H9 (cell line): ENCODE data around the gene RASA3. TPM values are rescaled to one million over a fixed set of nuclear protein-coding genes. Genes with fewer than 3 reads are reported as not detected.
A peak's percentile ranks its signal among the peaks of the same experiment; 100 is the strongest.

ENCODE experiments used
- DNase-seq: peaks from one replicate; pipeline ENCODE4 v3.0.0-alpha.2; 2017
- H2AFZ ChIP-seq: one replicate; pipeline ENCODE4 v1.6.1; 2013; ENCODE audit warnings: mild to moderate bottlenecking, low read length, control low read depth, moderate library complexity
- H2AK5ac ChIP-seq: 2 replicates; pipeline ENCODE4 v1.6.1; 2013; ENCODE audit warnings: low read length, control low read depth, mixed read lengths; ENCODE audit not compliant: insufficient read length
- H2BK120ac ChIP-seq: one replicate; pipeline ENCODE4 v1.6.1; 2013; ENCODE audit warnings: low read depth, mild to moderate bottlenecking, low read length, control low read depth, inconsistent platforms; ENCODE audit not compliant: poor library complexity, severe bottlenecking
- H2BK12ac ChIP-seq: 2 replicates; pipeline ENCODE4 v1.6.1; 2013; ENCODE audit warnings: low read length, control low read depth, mixed read lengths, low read depth; ENCODE audit not compliant: insufficient read length
- H2BK15ac ChIP-seq: 2 replicates; pipeline ENCODE4 v1.6.1; 2013; ENCODE audit warnings: low read depth, low read length, control low read depth
- H2BK20ac ChIP-seq: one replicate; pipeline ENCODE4 v1.6.1; 2013; ENCODE audit warnings: low read depth, mild to moderate bottlenecking, low read length, control low read depth, inconsistent platforms; ENCODE audit not compliant: poor library complexity, severe bottlenecking
- H2BK5ac ChIP-seq: 2 replicates; pipeline ENCODE4 v1.6.1; 2013; ENCODE audit warnings: low read length, control low read depth, mixed read lengths; ENCODE audit not compliant: insufficient read length
- H3K14ac ChIP-seq: 2 replicates; pipeline ENCODE4 v1.6.1; 2013; ENCODE audit warnings: low read length, control low read depth; ENCODE audit not compliant: insufficient read depth
- H3K18ac ChIP-seq: 2 replicates; pipeline ENCODE4 v1.6.1; 2013; ENCODE audit warnings: low read depth, mild to moderate bottlenecking, mixed read lengths, low read length, control low read depth; ENCODE audit not compliant: insufficient read length
- H3K23ac ChIP-seq: 2 replicates; pipeline ENCODE4 v1.6.1; 2013; ENCODE audit warnings: low read length, control low read depth, mixed read lengths, low read depth; ENCODE audit not compliant: insufficient read length
- H3K23me2 ChIP-seq: 2 replicates; pipeline ENCODE4 v1.6.1; 2013; ENCODE audit warnings: low read depth, mild to moderate bottlenecking, mixed read lengths, low read length, control low read depth; ENCODE audit not compliant: insufficient read length, poor library complexity, severe bottlenecking
- H3K27ac ChIP-seq: 2 replicates; pipeline ENCODE4 v1.5.1; 2013; ENCODE audit warnings: low read length, control low read depth, mixed read lengths, low read depth; ENCODE audit not compliant: insufficient read length
- H3K27me3 ChIP-seq: 2 replicates; pipeline ENCODE4 v1.6.1; 2013; ENCODE audit warnings: low read length, control low read depth, inconsistent platforms; ENCODE audit not compliant: insufficient read depth
- H3K4ac ChIP-seq: 2 replicates; pipeline ENCODE4 v1.6.1; 2013; ENCODE audit warnings: low read depth, mild to moderate bottlenecking, control low read depth, inconsistent platforms, low read length, moderate library complexity
- H3K4me1 ChIP-seq: 2 replicates; pipeline ENCODE4 v1.6.1; 2013; ENCODE audit warnings: low read length, control low read depth, inconsistent platforms; ENCODE audit not compliant: insufficient read depth
- H3K4me2 ChIP-seq: 2 replicates; pipeline ENCODE4 v1.6.1; 2013; ENCODE audit warnings: low read length, control low read depth, mixed read lengths; ENCODE audit not compliant: insufficient read length, insufficient read depth
- H3K56ac ChIP-seq: 2 replicates; pipeline ENCODE4 v1.6.1; 2013; ENCODE audit warnings: low read depth, mild to moderate bottlenecking, mixed read lengths, low read length, control low read depth; ENCODE audit not compliant: insufficient read length
- H3K79me1 ChIP-seq: 2 replicates; pipeline ENCODE4 v1.6.1; 2013; ENCODE audit warnings: low read depth, mild to moderate bottlenecking, moderate library complexity, low read length, control low read depth, inconsistent platforms; ENCODE audit not compliant: insufficient read depth, poor library complexity, severe bottlenecking
- H3K79me2 ChIP-seq: 2 replicates; pipeline ENCODE4 v1.6.1; 2013; ENCODE audit warnings: low read length, control low read depth, inconsistent platforms; ENCODE audit not compliant: insufficient read depth
- H3K9ac ChIP-seq: 2 replicates; pipeline ENCODE4 v1.6.1; 2013; ENCODE audit warnings: low read length, control low read depth, mixed read lengths; ENCODE audit not compliant: insufficient read length; ENCODE audit errors: extremely low read depth
- H3K9me3 ChIP-seq: one replicate; pipeline ENCODE4 v1.6.1; 2013; ENCODE audit warnings: low read depth, low read length, inconsistent platforms; ENCODE audit not compliant: control insufficient read depth
- H3T11ph ChIP-seq: one replicate; pipeline ENCODE4 v1.6.1; 2013; ENCODE audit warnings: mild to moderate bottlenecking, low read length, control low read depth, inconsistent platforms
- H4K20me1 ChIP-seq: one replicate; pipeline ENCODE4 v1.6.1; 2013; ENCODE audit not compliant: control insufficient read depth, insufficient read length, insufficient read depth
- H4K5ac ChIP-seq: 2 replicates; pipeline ENCODE4 v1.6.1; 2013; ENCODE audit warnings: low read depth, mild to moderate bottlenecking, mixed read lengths, low read length, control low read depth; ENCODE audit not compliant: insufficient read length
- H4K8ac ChIP-seq: replicated peaks from 2 replicates; pipeline ENCODE4 v1.6.1; 2013; ENCODE audit warnings: low read length, control low read depth, mixed read lengths, low read depth; ENCODE audit not compliant: insufficient read length
- H4K91ac ChIP-seq: 2 replicates; pipeline ENCODE4 v1.6.1; 2013; ENCODE audit warnings: low read depth, mild to moderate bottlenecking, moderate library complexity, mixed read lengths, low read length, control low read depth; ENCODE audit not compliant: insufficient read length
- H3K27ac Mint-ChIP-seq, 3 experiments: 2 replicates in 2 of 3; 3 replicates in 1 of 3; pipeline ENCODE4 v1.8.0; 2020 to 2021; ENCODE audit warnings: mixed read lengths in 3 of 3, mild to moderate bottlenecking in 1 of 3, moderate library complexity in 1 of 3
- H3K27me3 Mint-ChIP-seq: 2 replicates; pipeline ENCODE4 v1.8.0; 2021; ENCODE audit warnings: low read depth, mild to moderate bottlenecking, moderate library complexity, mixed read lengths
- H3K36me3 Mint-ChIP-seq, 3 experiments: 2 replicates in 2 of 3; 3 replicates in 1 of 3; pipeline ENCODE4 v1.8.0; 2020 to 2021; ENCODE audit warnings: low read depth in 3 of 3, mixed read lengths in 3 of 3; ENCODE audit not compliant: insufficient read depth in 1 of 3
- H3K4me1 Mint-ChIP-seq, 2 experiments: 2 replicates each; pipeline ENCODE4 v1.8.0; 2020; ENCODE audit warnings: mixed read lengths in 2 of 2
- H3K4me3 Mint-ChIP-seq, 2 experiments: 2 replicates in 1 of 2; 3 replicates in 1 of 2; pipeline ENCODE4 v1.8.0; 2020 to 2021; ENCODE audit warnings: mild to moderate bottlenecking in 2 of 2, mixed read lengths in 2 of 2, moderate library complexity in 1 of 2
- H3K9me3 Mint-ChIP-seq, 2 experiments: 2 replicates in 1 of 2; 3 replicates in 1 of 2; pipeline ENCODE4 v1.8.0; 2020; ENCODE audit warnings: mild to moderate bottlenecking in 2 of 2, mixed read lengths in 2 of 2, moderate library complexity in 1 of 2
- CTCF ChIP-seq: fragments of 200-600 bp; sonication (generic); conservative IDR thresholded peaks from 3 replicates; pipeline ENCODE4 v1.8.0; 2021; ENCODE audit warnings: antibody characterized with exemption, mild to moderate bottlenecking
- WGBS: extraction: QIAGEN DNeasy Blood & Tissue Kit; methylation state at CpG from one replicate; pipeline ENCODE4 v1.1.7; 2013; ENCODE audit warnings: missing lambda C conversion rate, low lambda C conversion rate, mixed read lengths; ENCODE audit not compliant: insufficient read length; ENCODE audit errors: extremely low coverage; 5-methylcytosine and 5-hydroxymethylcytosine counted together
- total RNA-seq: library from RNA; stranded (reverse); gene quantifications from 2 replicates; pipeline ENCODE4 v1.2.1, GENCODE V29; 2021

The RASA3 gene
- total RNA-seq, 1 experiment from 2014 or later, result 12.3 TPM

GRCh38 chr13:114077933-114078325 is 54.5 kb downstream of the RASA3 start:
- no peaks in the 10 kb centered on the region for H3K9me3 ChIP-seq
- H4K91ac ChIP-seq, result no peak overlapping the region
- Mint-ChIP-seq H3K36me3 (0 out of 7 replicates have a peak, but pooled peaks cover 0 to 2% (median 0%) of the 10 kb centered on the region in 3 experiments), H3K9me3 (0 out of 5 replicates have a peak, but pooled peaks cover 0 to under 1% of the 10 kb centered on the region in 2 experiments), H3K27me3 (peaks cover 2% of the 10 kb centered on the region; the same call in 1 of the 2 replicates), H3K4me3 (no peak overlapping the region), H3K27ac (peak overlapping the region in 1 of 3 experiments; percentile 53; a peak in 2 of 7 replicates), H3K4me1 (peaks cover 7 to 25% of the 10 kb centered on the region in 2 experiments)
- H2BK15ac ChIP-seq, result no peak overlapping the region
- H3K79me1 ChIP-seq, result no peaks in the 10 kb centered on the region
- H3K4me2 ChIP-seq, result no peak overlapping the region
- no peak overlapping the region for H3K56ac ChIP-seq
- no peak overlapping the region for H3T11ph ChIP-seq
- H3K9ac ChIP-seq, result no peak overlapping the region
- no peak for TF ChIP-seq CTCF
- H3K4ac ChIP-seq, result no peak overlapping the region
- H3K18ac ChIP-seq, result no peak overlapping the region
- no CpG with 5 or more reads among the region's 13 CpGs for WGBS
- H2BK5ac ChIP-seq, result no peak overlapping the region
- H2BK12ac ChIP-seq, result no peak overlapping the region
- no peak overlapping the region for H3K14ac ChIP-seq
- H3K23ac ChIP-seq, result no peak overlapping the region
- peaks cover 2% of the 10 kb centered on the region; the same call in 1 of the 2 replicates for H3K79me2 ChIP-seq
- H4K20me1 ChIP-seq, result no peaks in the 10 kb centered on the region
- H3K27me3 ChIP-seq, result no peaks in the 10 kb centered on the region
- no peak overlapping the region for H4K5ac ChIP-seq
- no peak overlapping the region for H2BK120ac ChIP-seq
- DNase-seq, result no peak
- no peaks in the 10 kb centered on the region; the same call in 1 of the 2 replicates for H3K4me1 ChIP-seq
- H4K8ac ChIP-seq, result no peak overlapping the region
- no peaks in the 10 kb centered on the region for H3K23me2 ChIP-seq
- no peak overlapping the region for H2BK20ac ChIP-seq
- no peak overlapping the region for H2AFZ ChIP-seq
- no peak overlapping the region for H3K27ac ChIP-seq
- H2AK5ac ChIP-seq, result no peak overlapping the region
